NCI-H146 treated with DMSO at 0.1 percent for 48 hours (cell line): ENCODE measurements around the gene SEC22A.

Experiments used
- DNase-seq: peaks from one replicate; lab custom pipeline; 2025; ENCODE audit not compliant: unreplicated experiment; lab: John Stamatoyannopoulos, UW

The SEC22A gene

GRCh38 chr3:123286308-123287023, 84.7 kb downstream of the SEC22A start:
- DNase-seq = no peak

GRCh38 chr3:123287051-123287961, 85.6 kb downstream of the SEC22A start:
- DNase-seq = no peak

- DNase-seq = no peak
Measured at GRCh38 chr3:123287962-123288302, 86.2 kb downstream of the SEC22A start.

GRCh38 chr3:123289391-123290106, 87.8 kb downstream of the SEC22A start:
- no peak for DNase-seq

GRCh38 chr3:123290107-123290930, 88.6 kb downstream of the SEC22A start:
- DNase-seq = no peak

- no peak for DNase-seq
Measured at GRCh38 chr3:123290962-123291361, 89.2 kb downstream of the SEC22A start.

GRCh38 chr3:123291404-123291803, 89.7 kb downstream of the SEC22A start:
- DNase-seq = no peak

- DNase-seq = no peak
Measured at GRCh38 chr3:123292321-123293310, 90.9 kb downstream of the SEC22A start.

- no peak for DNase-seq
Measured at GRCh38 chr3:123294296-123294938, 92.7 kb downstream of the SEC22A start.

GRCh38 chr3:123295171-123295900, 93.6 kb downstream of the SEC22A start:
- DNase-seq = no peak

GRCh38 chr3:123295901-123296250, 94.1 kb downstream of the SEC22A start:
- DNase-seq = no peak

GRCh38 chr3:123296261-123296660, 94.5 kb downstream of the SEC22A start:
- no peak for DNase-seq

GRCh38 chr3:123296836-123297626, 95.3 kb downstream of the SEC22A start:
- DNase-seq = no peak

GRCh38 chr3:123297627-123297899, 95.8 kb downstream of the SEC22A start:
- no peak for DNase-seq

- DNase-seq = no peak
Measured at GRCh38 chr3:123298903-123299302, 97.2 kb downstream of the SEC22A start.

- no peak for DNase-seq
Measured at GRCh38 chr3:123299581-123299980, 97.8 kb downstream of the SEC22A start.

GRCh38 chr3:123300056-123300455, 98.3 kb downstream of the SEC22A start:
- DNase-seq = no peak

- DNase-seq = no peak
Measured at GRCh38 chr3:123300583-123300982, 98.8 kb downstream of the SEC22A start.
